Activated naive CD8-positive, alpha-beta T cell (primary cell): ENCODE results near the gene ARHGEF7.
A peak's percentile ranks its signal among the peaks of the same experiment; 100 is the strongest.

Experiments used
- H3K27ac Mint-ChIP-seq: one replicate; pipeline ENCODE4 v1.8.0; 2021; ENCODE audit warnings: mixed read lengths
- H3K27me3 Mint-ChIP-seq: one replicate; pipeline ENCODE4 v1.8.0; 2021; ENCODE audit warnings: mixed read lengths
- H3K36me3 Mint-ChIP-seq: one replicate; pipeline ENCODE4 v1.8.0; 2021; ENCODE audit warnings: mixed read lengths
- H3K4me1 Mint-ChIP-seq: one replicate; pipeline ENCODE4 v1.8.0; 2021; ENCODE audit warnings: low read depth, mixed read lengths
- H3K4me3 Mint-ChIP-seq: one replicate; pipeline ENCODE4 v1.8.0; 2021; ENCODE audit warnings: mild to moderate bottlenecking, mixed read lengths
- H3K9me3 Mint-ChIP-seq: one replicate; pipeline ENCODE4 v1.8.0; 2021; ENCODE audit warnings: low read depth, mixed read lengths

ARHGEF7 gene

GRCh38 chr13:111165241-111166010, 50.3 kb downstream of the ARHGEF7 start:
- peaks cover 70% of the 10 kb centered on the region for H3K4me1 Mint-ChIP-seq

GRCh38 chr13:111166882-111167675, 52.0 kb downstream of the ARHGEF7 start:
- H3K4me1 Mint-ChIP-seq, result peaks cover 77% of the 10 kb centered on the region
- H3K27ac Mint-ChIP-seq, result peak overlapping the region; percentile 13
- no peaks in the 10 kb centered on the region for H3K9me3 Mint-ChIP-seq
- peak overlapping the region; percentile 33 for H3K4me3 Mint-ChIP-seq
- H3K27me3 Mint-ChIP-seq, result no peaks in the 10 kb centered on the region
- H3K36me3 Mint-ChIP-seq, result peaks cover 17% of the 10 kb centered on the region

More at GRCh38 chr13:111165241-111166010, 50.3 kb downstream of the ARHGEF7 start:
- no peaks in the 10 kb centered on the region for H3K27me3 Mint-ChIP-seq
- peaks cover 25% of the 10 kb centered on the region for H3K36me3 Mint-ChIP-seq
- no peaks in the 10 kb centered on the region for H3K9me3 Mint-ChIP-seq
- H3K27ac Mint-ChIP-seq, result no peak overlapping the region
- no peak overlapping the region for H3K4me3 Mint-ChIP-seq

DNA sequence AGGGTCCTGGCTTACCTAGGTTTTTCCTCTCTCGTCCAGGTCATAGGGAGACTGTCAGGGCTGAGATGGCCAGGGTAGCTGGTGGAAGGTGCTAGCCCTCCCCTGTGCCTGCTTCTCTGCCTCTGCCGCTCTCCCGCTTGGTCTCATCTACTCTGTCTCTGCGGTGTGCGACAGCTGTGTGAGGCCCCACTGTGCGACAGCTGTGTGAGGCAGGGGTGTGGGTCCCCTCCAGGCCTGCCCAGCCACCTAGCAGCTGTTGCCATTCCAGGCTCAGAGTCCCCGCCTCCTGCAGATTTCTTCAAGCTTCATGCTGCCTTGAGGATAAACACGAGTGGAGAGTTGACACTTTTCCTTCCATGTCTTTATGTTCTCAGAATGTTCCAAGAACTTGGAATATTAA, 53.0 kb downstream of the ARHGEF7 start:
- Mint-ChIP-seq H3K9me3 (no peaks in the 10 kb centered on the region), H3K27ac (no peak overlapping the region), H3K27me3 (no peaks in the 10 kb centered on the region), H3K4me3 (no peak overlapping the region), H3K4me1 (peaks cover 73% of the 10 kb centered on the region), H3K36me3 (peaks cover 17% of the 10 kb centered on the region)

DNA sequence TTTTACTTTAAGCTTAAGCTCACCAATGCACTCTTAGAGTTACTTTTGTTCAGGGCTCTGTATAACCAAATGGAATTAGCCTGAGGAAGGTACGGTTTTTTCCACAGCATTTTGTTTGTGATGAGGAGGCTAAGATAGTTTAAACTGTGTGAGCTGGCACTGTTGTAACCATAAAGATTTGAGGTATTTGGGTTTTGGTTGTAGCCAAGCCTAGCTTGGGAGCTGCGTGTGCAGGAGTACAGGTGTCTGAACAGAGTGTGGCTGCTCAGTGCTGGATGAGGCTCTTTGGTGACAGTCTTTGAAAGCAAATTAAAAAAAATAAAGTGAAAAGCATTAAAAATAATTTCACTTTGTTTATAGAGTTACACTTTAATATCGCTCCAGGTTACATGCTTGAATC, 56.0 kb downstream of the ARHGEF7 start:
- H3K4me3 Mint-ChIP-seq, result no peak overlapping the region

DNA sequence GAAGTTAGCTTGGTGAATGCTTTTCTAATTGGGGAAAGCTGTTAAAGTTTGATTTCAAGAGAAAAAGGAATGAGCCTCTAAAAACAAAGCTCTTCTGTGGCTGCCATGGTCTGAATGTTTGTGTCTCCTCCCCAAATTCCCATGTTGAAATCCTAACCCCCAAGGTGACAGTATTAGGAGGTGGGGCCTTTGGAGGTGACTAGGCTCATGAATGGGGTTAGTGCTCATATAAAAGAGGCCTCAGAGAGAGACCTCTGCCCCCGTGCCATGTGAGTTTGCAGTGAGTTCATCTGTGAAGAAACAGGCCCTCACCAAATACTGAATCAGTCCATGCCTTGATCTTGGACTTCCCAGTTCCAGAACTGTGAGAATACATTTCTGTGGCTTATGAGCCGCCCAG, 56.5 kb downstream of the ARHGEF7 start:
- Mint-ChIP-seq H3K27ac (no peak overlapping the region), H3K9me3 (no peaks in the 10 kb centered on the region), H3K36me3 (peaks cover 20% of the 10 kb centered on the region), H3K4me3 (no peak overlapping the region), H3K4me1 (peaks cover 76% of the 10 kb centered on the region), H3K27me3 (no peaks in the 10 kb centered on the region)

More for the DNA sequence above, 56.0 kb downstream of the ARHGEF7 start:
- Mint-ChIP-seq H3K4me1 (peaks cover 76% of the 10 kb centered on the region), H3K36me3 (peaks cover 20% of the 10 kb centered on the region), H3K9me3 (no peaks in the 10 kb centered on the region), H3K27me3 (no peaks in the 10 kb centered on the region), H3K27ac (no peak overlapping the region)

- H3K9me3 Mint-ChIP-seq, result no peaks in the 10 kb centered on the region
- H3K4me1 Mint-ChIP-seq, result peaks cover 80% of the 10 kb centered on the region
- no peaks in the 10 kb centered on the region for H3K27me3 Mint-ChIP-seq
- peak overlapping the region; percentile 11 for H3K27ac Mint-ChIP-seq
- peaks cover 12% of the 10 kb centered on the region for H3K36me3 Mint-ChIP-seq
- no peak overlapping the region for H3K4me3 Mint-ChIP-seq
Measured at GRCh38 chr13:111174377-111175114, 59.4 kb downstream of the ARHGEF7 start.

DNA sequence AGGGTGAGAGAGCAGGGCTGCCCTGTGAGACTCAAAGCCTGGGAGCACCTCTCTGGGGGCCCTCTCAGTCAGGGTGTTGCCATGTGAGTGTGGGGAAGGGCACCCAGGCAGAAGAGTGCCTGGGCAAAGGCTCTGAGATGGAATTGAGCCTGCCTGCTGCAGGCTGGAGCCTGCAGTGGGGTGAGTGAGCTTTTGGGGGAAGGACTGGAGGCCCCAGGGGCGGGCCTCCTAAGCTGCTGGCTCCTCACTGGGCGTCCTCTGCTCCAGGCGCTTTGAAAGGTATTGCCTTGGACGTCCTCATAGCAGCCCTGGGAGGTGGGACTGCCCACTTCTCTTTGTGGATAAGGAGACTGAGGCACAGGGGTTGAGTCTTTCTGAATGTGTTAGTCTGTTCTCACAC, 60.3 kb downstream of the ARHGEF7 start:
- Mint-ChIP-seq H3K27ac (no peak overlapping the region), H3K27me3 (no peaks in the 10 kb centered on the region), H3K36me3 (peaks cover 13% of the 10 kb centered on the region), H3K4me3 (no peak overlapping the region), H3K4me1 (peaks cover 84% of the 10 kb centered on the region), H3K9me3 (no peaks in the 10 kb centered on the region)

DNA sequence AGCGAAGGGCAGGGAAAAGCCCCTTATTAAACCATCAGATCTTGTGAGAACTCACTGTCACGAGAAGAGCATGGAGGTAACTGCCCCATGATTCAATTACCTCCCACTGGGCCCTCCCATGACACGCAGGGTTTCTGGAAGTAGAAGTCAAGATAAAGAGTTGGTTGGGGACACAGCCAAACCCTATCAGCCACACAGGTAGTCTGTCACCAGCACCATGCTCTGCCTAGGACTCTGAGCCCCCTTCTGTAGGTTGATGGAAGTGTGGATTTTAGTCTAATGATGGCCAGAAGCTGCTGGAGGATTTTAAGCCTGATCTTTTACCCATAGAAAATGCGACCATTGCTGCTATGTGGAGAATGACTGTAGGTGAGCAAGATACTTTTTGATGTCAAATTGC, 60.8 kb downstream of the ARHGEF7 start:
- no peaks in the 10 kb centered on the region for H3K9me3 Mint-ChIP-seq
- H3K4me1 Mint-ChIP-seq, result peaks cover 84% of the 10 kb centered on the region
- no peaks in the 10 kb centered on the region for H3K27me3 Mint-ChIP-seq
- H3K4me3 Mint-ChIP-seq, result no peak overlapping the region
- H3K36me3 Mint-ChIP-seq, result peaks cover 13% of the 10 kb centered on the region
- peak overlapping the region; percentile 36 for H3K27ac Mint-ChIP-seq

DNA sequence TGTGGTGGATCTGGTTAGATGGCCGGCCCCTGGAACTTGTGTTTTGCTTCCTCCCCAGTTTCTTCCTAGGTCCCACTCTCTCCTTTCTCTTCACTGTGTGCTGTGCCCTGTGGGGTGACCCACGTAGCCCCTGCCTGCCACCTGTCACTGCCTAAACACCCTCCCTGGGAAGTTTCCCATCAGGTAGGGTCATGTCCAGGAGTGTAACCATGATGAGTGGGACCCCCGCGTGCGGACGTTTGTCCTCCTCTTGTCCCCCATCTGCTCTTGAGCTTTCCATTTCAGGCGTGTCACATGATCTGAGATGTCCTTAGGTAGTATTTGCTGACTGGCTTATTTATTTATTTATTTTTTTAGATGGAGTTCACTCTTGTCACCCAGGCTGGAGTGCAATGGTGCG, 61.3 kb downstream of the ARHGEF7 start:
- H3K9me3 Mint-ChIP-seq, result no peaks in the 10 kb centered on the region
- H3K27ac Mint-ChIP-seq, result peak overlapping the region; percentile 36
- H3K4me3 Mint-ChIP-seq, result no peak overlapping the region
- H3K4me1 Mint-ChIP-seq, result peaks cover 84% of the 10 kb centered on the region
- H3K27me3 Mint-ChIP-seq, result no peaks in the 10 kb centered on the region
- peaks cover 13% of the 10 kb centered on the region for H3K36me3 Mint-ChIP-seq

DNA sequence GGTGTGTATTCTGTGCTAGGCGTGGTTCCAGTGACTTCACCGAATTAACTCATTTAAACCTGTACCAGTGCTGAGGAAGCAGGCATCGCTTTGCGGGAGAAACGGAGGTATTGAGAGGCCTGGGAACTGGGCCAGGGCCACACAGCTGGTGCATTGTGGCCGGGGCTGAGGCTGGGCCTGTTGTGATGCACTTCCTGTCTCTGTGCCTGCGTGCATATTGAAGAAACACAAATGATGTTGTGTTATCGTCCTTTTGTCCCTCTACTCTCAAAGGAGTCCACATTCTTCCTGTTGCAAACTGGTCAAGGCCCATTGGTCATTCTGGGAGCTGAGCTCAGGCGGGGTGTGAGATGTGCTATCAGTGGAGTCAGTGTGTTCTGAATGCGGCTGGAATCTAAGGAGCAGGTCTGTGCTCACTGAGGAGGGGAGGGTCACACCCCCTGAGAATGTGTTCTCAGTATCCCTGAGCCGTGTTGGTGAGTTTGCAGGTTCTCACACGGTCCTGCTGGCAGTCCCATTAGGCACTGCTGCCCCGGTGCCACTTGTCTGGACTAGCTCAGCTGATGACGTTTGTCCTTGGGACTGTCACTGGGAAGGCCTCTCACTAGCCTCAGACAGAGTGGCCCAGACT, 62.1 kb downstream of the ARHGEF7 start:
- no peaks in the 10 kb centered on the region for H3K27me3 Mint-ChIP-seq
- H3K4me3 Mint-ChIP-seq, result peak overlapping the region; percentile 74
- no peaks in the 10 kb centered on the region for H3K9me3 Mint-ChIP-seq
- H3K4me1 Mint-ChIP-seq, result peaks cover 85% of the 10 kb centered on the region
- H3K36me3 Mint-ChIP-seq, result peaks cover 13% of the 10 kb centered on the region
- H3K27ac Mint-ChIP-seq, result peak overlapping the region; percentile 66

DNA sequence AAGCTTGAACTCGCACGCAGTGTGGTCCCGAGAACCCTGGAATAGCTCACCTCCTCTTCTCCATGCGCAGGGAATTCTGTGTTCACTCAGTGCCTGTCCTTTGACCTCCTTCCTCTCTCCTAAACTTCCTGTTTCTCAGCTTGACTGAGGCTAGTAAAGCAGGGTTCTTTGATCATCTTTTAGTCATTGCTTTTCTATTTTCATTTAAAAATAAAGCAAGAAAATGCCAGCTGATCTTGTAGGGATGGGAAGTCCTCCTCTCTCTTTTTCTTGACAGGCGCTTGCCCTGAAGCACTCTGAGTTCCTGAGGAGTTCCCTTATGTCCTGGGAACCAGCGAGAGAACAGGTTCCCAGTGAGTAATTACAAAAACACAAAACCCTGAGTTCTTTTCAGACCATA, 62.8 kb downstream of the ARHGEF7 start:
- peaks cover 15% of the 10 kb centered on the region for H3K36me3 Mint-ChIP-seq
- peak overlapping the region; percentile 66 for H3K27ac Mint-ChIP-seq
- peak overlapping the region; percentile 74 for H3K4me3 Mint-ChIP-seq
- H3K4me1 Mint-ChIP-seq, result peaks cover 90% of the 10 kb centered on the region
- H3K27me3 Mint-ChIP-seq, result no peaks in the 10 kb centered on the region
- no peaks in the 10 kb centered on the region for H3K9me3 Mint-ChIP-seq

DNA sequence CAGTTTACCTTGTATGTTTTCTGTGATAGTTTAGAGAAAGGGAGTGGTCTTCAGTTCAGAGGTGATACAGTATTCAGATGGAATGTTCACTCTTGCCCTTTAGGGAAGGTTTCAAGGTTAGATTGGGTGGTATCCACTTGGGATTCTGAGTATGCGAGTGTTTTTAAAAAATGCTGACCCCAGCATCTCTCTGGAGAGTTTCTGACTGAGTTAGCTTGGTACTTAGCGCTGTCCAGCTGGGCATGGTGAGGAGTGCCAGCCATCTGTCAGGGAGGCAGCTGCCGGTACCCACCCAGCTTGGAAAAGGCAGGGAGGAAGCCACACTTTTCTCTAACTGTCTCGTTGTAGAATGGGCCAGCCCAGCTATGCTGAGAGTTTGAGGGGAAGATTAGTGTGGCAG, 63.3 kb downstream of the ARHGEF7 start:
- H3K27ac Mint-ChIP-seq, result peak overlapping the region; percentile 66
- peaks cover 13% of the 10 kb centered on the region for H3K36me3 Mint-ChIP-seq
- H3K4me3 Mint-ChIP-seq, result no peak overlapping the region
- no peaks in the 10 kb centered on the region for H3K27me3 Mint-ChIP-seq
- no peaks in the 10 kb centered on the region for H3K9me3 Mint-ChIP-seq
- H3K4me1 Mint-ChIP-seq, result peaks cover 91% of the 10 kb centered on the region

GRCh38 chr13:111179908-111180760, 65.0 kb downstream of the ARHGEF7 start:
- Mint-ChIP-seq H3K36me3 (peaks cover 9% of the 10 kb centered on the region), H3K4me1 (peaks cover 97% of the 10 kb centered on the region), H3K27me3 (no peaks in the 10 kb centered on the region), H3K27ac (peak overlapping the region; percentile 75), H3K9me3 (no peaks in the 10 kb centered on the region), H3K4me3 (peak overlapping the region; percentile 5)

DNA sequence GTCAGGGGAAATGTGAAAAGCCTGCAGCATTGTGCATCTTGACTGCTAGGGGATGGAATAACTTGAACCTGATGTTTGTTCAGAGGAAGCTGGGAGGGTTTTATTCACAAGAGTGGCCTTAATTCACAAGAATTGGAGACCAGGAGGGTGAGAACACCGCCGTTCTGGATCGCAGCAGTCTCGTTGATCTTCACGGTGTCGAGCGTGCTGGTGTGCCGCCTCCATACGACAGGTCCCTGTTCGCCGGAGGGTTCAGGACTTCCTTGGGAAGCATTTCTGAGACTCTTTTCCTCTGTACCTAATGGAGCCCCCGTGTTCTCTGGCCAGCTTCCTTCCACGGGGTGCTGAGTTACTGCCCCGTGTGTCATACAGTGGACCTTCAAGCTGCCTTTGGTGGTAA, 66.9 kb downstream of the ARHGEF7 start:
- Mint-ChIP-seq H3K9me3 (no peaks in the 10 kb centered on the region), H3K27ac (no peak overlapping the region), H3K4me3 (no peak overlapping the region)

More for the DNA sequence above, 66.9 kb downstream of the ARHGEF7 start:
- Mint-ChIP-seq H3K27me3 (no peaks in the 10 kb centered on the region), H3K4me1 (peaks cover 98% of the 10 kb centered on the region), H3K36me3 (peaks cover 7% of the 10 kb centered on the region)
